Hepatocyte (in vitro differentiated cells): ENCODE results near the gene VASH1.

Experiments used
- CTCF ChIP-seq: fragments of 200-600 bp; sonication (generic); IDR thresholded peaks from 2 replicates; pipeline ENCODE4 v1.5.1; 2016; ENCODE audit warnings: antibody characterized with exemption, mild to moderate bottlenecking; ENCODE audit not compliant: poor library complexity
- EZH2phosphoT487 ChIP-seq: fragments of 200-600 bp; sonication (generic); IDR thresholded peaks from one replicate; pipeline ENCODE4 v1.6.1; 2018; ENCODE audit warnings: antibody characterized with exemption, mild to moderate bottlenecking, low read depth, moderate library complexity; ENCODE audit not compliant: unreplicated experiment, severe bottlenecking

DNA sequence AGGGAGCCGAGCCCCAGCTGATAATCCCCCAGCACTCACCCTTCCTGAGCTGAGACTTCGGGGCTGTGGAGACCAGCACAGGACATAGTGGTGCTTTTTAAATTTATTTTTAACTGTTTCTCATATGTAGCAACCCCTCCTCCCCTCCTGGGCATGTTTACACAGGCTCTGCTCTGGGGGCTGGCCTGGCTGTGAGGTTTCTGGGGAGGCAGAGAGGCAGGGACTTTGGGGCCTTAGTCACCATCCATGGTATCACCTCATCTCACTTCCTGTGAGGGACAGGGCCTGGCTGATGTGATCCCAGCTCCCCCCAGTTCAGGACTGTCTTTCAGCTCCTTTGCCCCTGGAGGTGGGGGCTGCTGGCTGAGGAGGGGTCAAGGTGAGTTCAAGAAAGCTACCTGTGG, 20.4 kb downstream of the VASH1 start:
- TF ChIP-seq CTCF = no peak
- TF ChIP-seq EZH2phosphoT487 = no peak
